HG02642 (cell line): ENCODE data around the gene ANGPTL5.
A peak's percentile ranks its signal among the peaks of the same experiment; 100 is the strongest.
"Not testable (repeated sequence)": the region's sequence is repeated elsewhere in the genome, so short reads cannot be mapped to it uniquely, and the experiment has no call there.

Experiments used
- ATAC-seq: cut with Tn5 transposase; IDR thresholded peaks from one replicate; pipeline ENCODE4 v1.9.1; 2021; ENCODE audit warnings: mild to moderate bottlenecking; ENCODE audit not compliant: unreplicated experiment, poor library complexity

The ANGPTL5 gene

GRCh38 chr11:101916422-101916821, at the start of gene ANGPTL5:
TSS of gene ANGPTL5 (minus strand) at chr11:101916522. CDS start at chr11:101907909, 8,613 bp downstream.
- ATAC-seq, result no peak

GRCh38 chr11:101964200-101964599, 47.9 kb upstream of the ANGPTL5 start:
- ATAC-seq, result not testable (repeated sequence)

- ATAC-seq, result no peak
These were observed 43.9 kb upstream of the ANGPTL5 start for GRCh38 chr11:101960231-101960630.

GRCh38 chr11:101955701-101956100, 39.4 kb upstream of the ANGPTL5 start:
- ATAC-seq, result no peak

- no peak for ATAC-seq
These were observed 39.0 kb upstream of the ANGPTL5 start for GRCh38 chr11:101955278-101955677.

- ATAC-seq, result no peak
These were observed 33.4 kb upstream of the ANGPTL5 start for GRCh38 chr11:101949680-101950220.

- no peak for ATAC-seq
These were observed 29.1 kb upstream of the ANGPTL5 start for GRCh38 chr11:101945448-101945847.

GRCh38 chr11:101944923-101945322, 28.6 kb upstream of the ANGPTL5 start:
- ATAC-seq, result no peak

GRCh38 chr11:101940901-101941520, 24.7 kb upstream of the ANGPTL5 start:
- no peak for ATAC-seq

- no peak for ATAC-seq
These were observed 15.4 kb upstream of the ANGPTL5 start for GRCh38 chr11:101931692-101932091.

GRCh38 chr11:101929294-101929915, 13.1 kb upstream of the ANGPTL5 start:
- no peak for ATAC-seq

- no peak for ATAC-seq
These were observed 7.2 kb upstream of the ANGPTL5 start for GRCh38 chr11:101923554-101923953.

- ATAC-seq, result no peak
These were observed 4.7 kb upstream of the ANGPTL5 start for GRCh38 chr11:101920992-101921391.

GRCh38 chr11:101917226-101917625, 904 bp upstream of the ANGPTL5 start:
- ATAC-seq, result no peak

- ATAC-seq, result peak; percentile 30
These were observed 481 bp downstream of the ANGPTL5 start for GRCh38 chr11:101915791-101916291.

- peak; percentile 100 for ATAC-seq
These were observed 1.4 kb downstream of the ANGPTL5 start, which contains the start of gene CEP126 for GRCh38 chr11:101914738-101915426. TSS of gene CEP126 (plus strand) at chr11:101915010. CDS start at chr11:101915285, 275 bp downstream.

- ATAC-seq, result no peak
These were observed 2.0 kb downstream of the ANGPTL5 start for GRCh38 chr11:101914341-101914737.

GRCh38 chr11:101913656-101914055, 2.7 kb downstream of the ANGPTL5 start:
- no peak for ATAC-seq

GRCh38 chr11:101912823-101913284, 3.5 kb downstream of the ANGPTL5 start:
- no peak for ATAC-seq

- ATAC-seq, result no peak
These were observed 7.2 kb downstream of the ANGPTL5 start for GRCh38 chr11:101909087-101909486.

- no peak for ATAC-seq
These were observed 8.5 kb downstream of the ANGPTL5 start for GRCh38 chr11:101907815-101908214.
